Immature natural killer cell (primary cell): ENCODE measurements around the gene DNAH11. TPM values are rescaled to one million over a fixed set of nuclear protein-coding genes. Genes with fewer than 3 reads are reported as not detected.

Experiments
- DNase-seq, 3 donors: peaks; one replicate each; pipeline ENCODE4 v3.0.0; 2022; ENCODE audit warnings: mixed read lengths in 1 of 3
- H3K27ac Mint-ChIP-seq, 6 donors: one replicate each; pipeline ENCODE4 v1.8.0; 2020; ENCODE audit warnings: mixed read lengths in 6 of 6, mild to moderate bottlenecking in 5 of 6, inconsistent platforms in 4 of 6, moderate library complexity in 3 of 6
- H3K27me3 Mint-ChIP-seq, 3 donors: one replicate each; pipeline ENCODE4 v1.8.0; 2020 to 2021; ENCODE audit warnings: low read depth in 3 of 3, mild to moderate bottlenecking in 3 of 3, mixed read lengths in 3 of 3, moderate library complexity in 3 of 3, inconsistent platforms in 1 of 3
- H3K36me3 Mint-ChIP-seq, 3 donors: one replicate each; pipeline ENCODE4 v1.8.0; 2020; ENCODE audit warnings: mixed read lengths in 3 of 3, inconsistent platforms in 2 of 3, mild to moderate bottlenecking in 2 of 3
- H3K4me1 Mint-ChIP-seq, 2 donors: one replicate each; pipeline ENCODE4 v1.8.0; 2020; ENCODE audit warnings: inconsistent platforms in 2 of 2, mild to moderate bottlenecking in 2 of 2, mixed read lengths in 2 of 2, moderate library complexity in 1 of 2
- H3K4me3 Mint-ChIP-seq, 5 donors: one replicate each; pipeline ENCODE4 v1.8.0; 2020; ENCODE audit warnings: mild to moderate bottlenecking in 5 of 5, mixed read lengths in 5 of 5, inconsistent platforms in 3 of 5, moderate library complexity in 3 of 5
- H3K9me3 Mint-ChIP-seq, 6 donors: one replicate each; pipeline ENCODE4 v1.8.0; 2020; ENCODE audit warnings: mild to moderate bottlenecking in 6 of 6, mixed read lengths in 6 of 6, inconsistent platforms in 4 of 6, moderate library complexity in 3 of 6
- polyA plus RNA-seq, 3 donors: library from polyadenylated mRNA; unstranded; fragments of 300-500 nt; fragmentation: Illumina TruSeq; gene quantifications; one replicate each; pipeline ENCODE4 v1.2.3, GENCODE V29; 2021

Gene DNAH11
- polyA plus RNA-seq, 3 donors from 2014 or later = not detected

GRCh38 chr7:21941611-21942141 lies 398.8 kb downstream of the DNAH11 start:
- no peak overlapping the region for H3K27ac Mint-ChIP-seq
- no peak for DNase-seq
- no peaks in the 10 kb centered on the region for H3K9me3 Mint-ChIP-seq
- H3K36me3 Mint-ChIP-seq = no peaks in the 10 kb centered on the region
- peaks cover 9% of the 10 kb centered on the region in 2 donors for H3K4me1 Mint-ChIP-seq
- H3K4me3 Mint-ChIP-seq = no peak overlapping the region
- H3K27me3 Mint-ChIP-seq = peaks cover 0 to 9% (median 0%) of the 10 kb centered on the region in 3 donors

DNA sequence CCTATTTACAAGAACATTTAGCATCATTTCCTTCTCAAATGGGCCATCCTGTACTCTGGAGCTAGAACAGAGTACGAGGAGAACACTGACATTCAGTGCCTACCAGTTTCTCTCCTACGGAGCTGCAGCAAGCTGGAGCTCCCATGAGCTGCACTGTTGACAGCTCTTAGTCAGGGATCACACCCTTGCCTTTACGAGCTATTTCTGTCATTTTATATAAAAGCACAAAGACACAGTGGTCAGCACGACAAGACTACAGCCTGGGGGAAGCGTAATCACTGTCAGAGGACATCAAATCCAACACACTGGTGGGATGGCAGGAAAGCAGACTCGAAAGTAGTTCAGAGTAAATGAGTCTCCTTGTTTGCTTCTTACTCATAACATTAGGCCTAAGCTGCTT lies 400.1 kb downstream of the DNAH11 start:
- no peak for DNase-seq
- Mint-ChIP-seq H3K27ac (no peak overlapping the region), H3K9me3 (no peaks in the 10 kb centered on the region), H3K4me1 (peaks cover 9% of the 10 kb centered on the region in 2 donors), H3K36me3 (no peaks in the 10 kb centered on the region), H3K4me3 (no peak overlapping the region), H3K27me3 (peaks cover 0 to 9% (median 0%) of the 10 kb centered on the region in 3 donors)

- Mint-ChIP-seq H3K27ac (no peak overlapping the region), H3K4me1 (peaks cover 9% of the 10 kb centered on the region in 2 donors)
These were observed 400.6 kb downstream of the DNAH11 start for GRCh38 chr7:21943436-21943835.

GRCh38 chr7:21944616-21945453 lies 402.0 kb downstream of the DNAH11 start:
- peak overlapping the region in 1 of 6 donors; percentile 36 for H3K27ac Mint-ChIP-seq
- DNase-seq = no peak

More at GRCh38 chr7:21943436-21943835, 400.6 kb downstream of the DNAH11 start:
- DNase-seq = no peak
- Mint-ChIP-seq H3K4me3 (no peak overlapping the region), H3K9me3 (no peaks in the 10 kb centered on the region), H3K27me3 (peaks cover 0 to 9% (median 0%) of the 10 kb centered on the region in 3 donors), H3K36me3 (no peaks in the 10 kb centered on the region)

GRCh38 chr7:21945454-21946221 lies 402.8 kb downstream of the DNAH11 start, which contains the start of gene CDCA7L:
Gene CDCA7L, minus strand, starts transcription at chr7:21945899. Its CDS starts 95 bp downstream, at chr7:21945804.
- H3K4me1 Mint-ChIP-seq = peaks cover 9% of the 10 kb centered on the region in 2 donors
- no peaks in the 10 kb centered on the region for H3K9me3 Mint-ChIP-seq
- H3K27ac Mint-ChIP-seq = no peak within 1 kb of the TSS

More at GRCh38 chr7:21944616-21945453, 402.0 kb downstream of the DNAH11 start:
- Mint-ChIP-seq H3K36me3 (no peaks in the 10 kb centered on the region), H3K4me3 (peak overlapping the region; percentile 81 to 87 (median 85)), H3K4me1 (peaks cover 9% of the 10 kb centered on the region in 2 donors), H3K9me3 (no peaks in the 10 kb centered on the region), H3K27me3 (peaks cover 0 to 9% (median 2%) of the 10 kb centered on the region in 3 donors)

DNA sequence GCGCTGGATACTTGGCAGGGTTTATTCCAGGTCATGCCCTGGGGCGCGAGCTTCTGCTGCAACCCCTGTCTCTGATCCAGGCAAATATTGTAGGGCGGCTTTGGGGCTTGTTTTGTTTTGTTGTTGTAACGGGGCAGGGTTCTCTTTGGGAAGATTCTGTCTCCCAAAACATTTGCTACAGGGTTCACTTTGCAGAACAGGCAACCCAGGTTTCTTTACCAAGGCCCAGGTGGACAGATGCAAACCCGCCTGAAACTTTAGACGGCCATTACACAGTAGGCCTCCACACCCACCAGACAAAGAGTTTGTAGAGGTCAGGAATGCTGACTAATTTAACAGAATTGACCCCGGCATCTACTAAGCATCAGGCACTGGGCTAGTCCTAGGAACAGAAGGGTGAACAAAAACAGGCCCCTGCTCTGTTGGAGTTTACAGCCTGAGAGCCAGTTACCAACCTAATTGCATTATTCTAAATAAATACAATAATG lies 403.4 kb downstream of the DNAH11 start:
- no peak for DNase-seq
- peaks cover 1 to 11% (median 2%) of the 10 kb centered on the region in 3 donors for H3K27me3 Mint-ChIP-seq
- H3K36me3 Mint-ChIP-seq = no peaks in the 10 kb centered on the region
- H3K4me3 Mint-ChIP-seq = peak overlapping the region; percentile 39 to 86 (median 81)
- H3K4me1 Mint-ChIP-seq = peaks cover 9% of the 10 kb centered on the region in 2 donors
- no peak overlapping the region for H3K27ac Mint-ChIP-seq
- no peaks in the 10 kb centered on the region for H3K9me3 Mint-ChIP-seq

More at GRCh38 chr7:21945454-21946221, 402.8 kb downstream of the DNAH11 start, which contains the start of gene CDCA7L:
- H3K4me3 Mint-ChIP-seq = peak within 1 kb of the TSS; percentile 81 to 87 (median 85)
- peaks cover 1 to 9% (median 2%) of the 10 kb centered on the region in 3 donors for H3K27me3 Mint-ChIP-seq
- H3K36me3 Mint-ChIP-seq = no peaks in the 10 kb centered on the region
- DNase-seq = peak; percentile 15 to 29 (median 29)

GRCh38 chr7:21947056-21947455 lies 404.2 kb downstream of the DNAH11 start:
- peaks cover 9% of the 10 kb centered on the region in 2 donors for H3K4me1 Mint-ChIP-seq
- DNase-seq = no peak
- peaks cover 1 to 15% (median 2%) of the 10 kb centered on the region in 3 donors for H3K27me3 Mint-ChIP-seq
- H3K4me3 Mint-ChIP-seq = peak overlapping the region in 1 of 5 donors; percentile 1
- no peaks in the 10 kb centered on the region for H3K36me3 Mint-ChIP-seq
- H3K9me3 Mint-ChIP-seq = no peaks in the 10 kb centered on the region
- H3K27ac Mint-ChIP-seq = no peak overlapping the region

DNA sequence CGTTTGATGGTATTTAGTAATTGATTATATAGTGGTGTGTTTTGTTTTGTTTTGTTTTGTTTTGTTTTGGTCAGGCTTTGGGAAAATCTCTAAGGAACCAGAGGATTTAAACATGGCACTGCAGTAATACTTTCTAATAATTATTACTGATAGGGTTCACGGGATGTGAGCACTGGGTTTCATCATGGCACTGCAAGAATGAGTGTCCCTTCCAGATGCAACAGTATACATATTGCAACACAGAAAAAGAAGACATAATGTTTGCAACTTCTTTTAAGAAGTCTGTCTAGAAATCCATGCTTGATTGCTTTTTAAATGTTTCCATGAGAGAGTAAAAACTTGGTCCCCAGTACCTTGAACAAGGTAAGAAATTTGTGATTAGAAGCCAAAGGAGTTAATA lies 405.1 kb downstream of the DNAH11 start:
- Mint-ChIP-seq H3K36me3 (no peaks in the 10 kb centered on the region), H3K4me1 (peaks cover 9% of the 10 kb centered on the region in 2 donors), H3K27me3 (peaks cover 1 to 13% (median 2%) of the 10 kb centered on the region in 3 donors), H3K27ac (no peak overlapping the region), H3K4me3 (no peak overlapping the region), H3K9me3 (no peaks in the 10 kb centered on the region)
- no peak for DNase-seq

DNA sequence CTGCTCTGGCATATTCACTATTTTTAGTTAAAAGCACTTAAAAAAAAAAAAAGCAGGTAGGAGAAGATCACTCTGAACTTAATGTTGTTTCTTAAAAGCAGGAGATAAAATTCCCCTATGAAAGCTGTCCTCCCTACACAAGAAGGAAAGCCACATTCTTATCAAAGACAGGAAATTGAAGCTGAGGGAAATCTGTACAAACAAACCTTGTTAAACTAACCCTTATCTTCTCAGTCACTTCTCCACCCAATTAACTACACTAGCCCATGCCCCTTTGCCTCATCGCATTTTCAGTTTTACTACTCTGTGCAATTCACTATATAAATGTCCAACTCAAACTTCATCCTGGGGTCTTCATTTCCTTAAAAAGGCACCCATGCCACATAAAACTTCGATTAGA lies 405.5 kb downstream of the DNAH11 start:
- Mint-ChIP-seq H3K9me3 (no peaks in the 10 kb centered on the region), H3K27me3 (peaks cover 1 to 9% (median 2%) of the 10 kb centered on the region in 3 donors), H3K27ac (no peak overlapping the region), H3K4me1 (peaks cover 9% of the 10 kb centered on the region in 2 donors), H3K4me3 (no peak overlapping the region), H3K36me3 (no peaks in the 10 kb centered on the region)
- DNase-seq = no peak

DNA sequence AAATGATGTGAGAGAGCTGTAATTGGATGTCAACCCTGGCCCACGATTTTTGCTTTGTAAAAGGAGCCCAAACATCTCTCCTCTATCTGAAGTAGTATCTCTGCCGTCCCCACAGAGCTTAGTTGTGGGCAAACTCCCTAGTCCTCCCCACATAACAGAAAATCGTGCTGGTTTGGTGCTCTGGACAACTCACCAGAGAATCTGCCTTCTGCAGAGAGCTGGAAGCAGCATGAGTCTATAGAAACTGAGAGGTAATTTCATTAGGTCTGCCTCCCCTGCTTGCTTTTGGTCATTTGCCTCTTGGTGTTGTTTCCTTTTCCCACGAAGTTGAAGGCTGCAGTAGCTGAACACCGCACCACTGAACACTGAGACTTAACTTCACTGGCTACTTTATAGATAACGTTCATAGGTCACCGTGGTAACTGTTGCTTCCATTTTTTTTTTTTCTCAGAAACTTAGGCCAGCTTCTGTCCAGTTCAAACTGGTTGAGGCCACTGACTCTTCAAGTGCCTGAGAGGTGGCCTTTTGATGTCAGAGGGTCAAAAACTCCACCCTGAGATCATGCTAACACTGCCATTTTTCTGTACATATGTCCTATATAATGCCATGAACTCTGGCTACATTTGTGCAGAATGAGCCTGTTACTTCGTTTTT lies 406.2 kb downstream of the DNAH11 start:
- Mint-ChIP-seq H3K4me3 (no peak overlapping the region), H3K4me1 (peaks cover 9% of the 10 kb centered on the region in 2 donors), H3K36me3 (no peaks in the 10 kb centered on the region), H3K27me3 (peaks cover 1 to 9% (median 2%) of the 10 kb centered on the region in 3 donors), H3K9me3 (no peaks in the 10 kb centered on the region), H3K27ac (no peak overlapping the region)
- DNase-seq = no peak
